Measurements from ENCODE around the gene VIT.

The VIT gene
- 0 to 0.04 (median 0) reads per million in 3 experiments for total RNA-seq

GRCh38 chr2:36696533-36696932, at the start of gene VIT:
Gene VIT, plus strand, starts transcription at chr2:36696707. Its CDS starts 19,664 bp downstream, at chr2:36716371.
- no peak for DNase-seq

- DNase-seq = no peak
Observed at GRCh38 chr2:36650031-36650829, 46.3 kb upstream of the VIT start.

- DNase-seq = no peak
Observed at GRCh38 chr2:36653155-36653554, 43.4 kb upstream of the VIT start.

GRCh38 chr2:36653967-36654694, 42.4 kb upstream of the VIT start:
- DNase-seq = no peak

GRCh38 chr2:36655453-36655852, 41.1 kb upstream of the VIT start:
- DNase-seq = no peak

- DNase-seq = no peak
Observed at GRCh38 chr2:36657703-36658102, 38.8 kb upstream of the VIT start.

- no peak for DNase-seq
Observed at GRCh38 chr2:36658277-36658748, 38.2 kb upstream of the VIT start.

GRCh38 chr2:36659218-36659617, 37.3 kb upstream of the VIT start:
- DNase-seq = no peak

- no peak for DNase-seq
Observed at GRCh38 chr2:36659872-36660312, 36.6 kb upstream of the VIT start.

- no peak for DNase-seq
Observed at GRCh38 chr2:36662638-36663037, 33.9 kb upstream of the VIT start.

GRCh38 chr2:36663295-36663694, 33.2 kb upstream of the VIT start:
- DNase-seq = no peak

GRCh38 chr2:36663851-36664695, 32.4 kb upstream of the VIT start:
- peak; percentile 30 for DNase-seq

GRCh38 chr2:36664696-36665076, 31.8 kb upstream of the VIT start:
- no peak for DNase-seq

GRCh38 chr2:36667931-36668330, 28.6 kb upstream of the VIT start:
- no peak for DNase-seq

GRCh38 chr2:36670881-36671595, 25.5 kb upstream of the VIT start:
- no peak for DNase-seq

GRCh38 chr2:36671731-36672130, 24.8 kb upstream of the VIT start:
- no peak for DNase-seq

GRCh38 chr2:36672199-36672598, 24.3 kb upstream of the VIT start:
- no peak for DNase-seq

- DNase-seq = no peak
Observed at GRCh38 chr2:36675579-36676282, 20.8 kb upstream of the VIT start.

- DNase-seq = no peak
Observed at GRCh38 chr2:36676364-36676763, 20.1 kb upstream of the VIT start.

- no peak for DNase-seq
Observed at GRCh38 chr2:36677386-36677785, 19.1 kb upstream of the VIT start.

- no peak for DNase-seq
Observed at GRCh38 chr2:36677996-36678605, 18.4 kb upstream of the VIT start.
